ENCODE results near the gene SDC1. TPM values are rescaled to one million over a fixed set of nuclear protein-coding genes. Genes with fewer than 3 reads are reported as not detected.

Gene SDC1
- total RNA-seq, 2 experiments from 2014 or later = 0.10 TPM; not detected in 1

GRCh38 chr2:20173496-20174402 lies 51.2 kb downstream of the SDC1 start:
- Histone ChIP-seq H2AFZ (ENCODE audit: low read length) (no peak overlapping the region), H3K36me3 (ENCODE audit: insufficient read depth, low read length) (no peaks in the 10 kb centered on the region), H3K27ac (ENCODE audit: low read depth, low read length, poor library complexity, severe bottlenecking) (no peak overlapping the region), H4K20me1 (ENCODE audit: insufficient read depth, low read length) (no peaks in the 10 kb centered on the region), H3K4me2 (ENCODE audit: low read length) (no peak overlapping the region), H3K4me1 (ENCODE audit: insufficient read depth, low read length, poor library complexity, severe bottlenecking) (no peaks in the 10 kb centered on the region), H3K79me2 (ENCODE audit: insufficient read depth, low read depth, low read length) (no peaks in the 10 kb centered on the region), H3K4me3 (ENCODE audit: low read depth, low read length, poor library complexity, severe bottlenecking) (no peak overlapping the region), H3K9me2 (ENCODE audit: insufficient read depth, low read length) (no peaks in the 10 kb centered on the region), H3K9me3 (ENCODE audit: low read length) (no peaks in the 10 kb centered on the region)
- intact Hi-C loops (cut with micrococcal nuclease; ENCODE audit: unreplicated experiment) = no loop called here
- CTCF ChIA-PET (ENCODE audit: unreplicated experiment) = no interaction called here
- DNase-seq (ENCODE audit: low spot score) = no peak
- POLR2A ChIA-PET = no interaction called here
- TF ChIP-seq CTCF (conservative IDR thresholded peaks at IDR 0.05; ENCODE audit: low read length) = no peak
- no peak for TF ChIP-seq EZH2phosphoT487 (IDR thresholded peaks at IDR 0.05; ENCODE audit: borderline replicate concordance, low read depth, low read length)
- BruUV-seq (replicated peaks) = no TSS peak

GRCh38 chr2:20173064-20173463 lies 51.9 kb downstream of the SDC1 start:
- CTCF ChIA-PET (ENCODE audit: unreplicated experiment) = no interaction called here
- Histone ChIP-seq H3K9me2 (ENCODE audit: insufficient read depth, low read length) (no peaks in the 10 kb centered on the region), H3K4me1 (ENCODE audit: insufficient read depth, low read length, poor library complexity, severe bottlenecking) (no peaks in the 10 kb centered on the region)

More at GRCh38 chr2:20173064-20173463, 51.9 kb downstream of the SDC1 start:
- POLR2A ChIA-PET = no interaction called here
- H4K20me1 ChIP-seq (ENCODE audit: insufficient read depth, low read length) = no peaks in the 10 kb centered on the region
- BruUV-seq (replicated peaks) = no TSS peak
- no peak overlapping the region for H3K4me3 ChIP-seq (ENCODE audit: low read depth, low read length, poor library complexity, severe bottlenecking)
- no peak overlapping the region for H3K4me2 ChIP-seq (ENCODE audit: low read length)
- intact Hi-C loops (cut with micrococcal nuclease; ENCODE audit: unreplicated experiment) = no loop called here
- no peak for DNase-seq (ENCODE audit: low spot score)
- H3K79me2 ChIP-seq (ENCODE audit: insufficient read depth, low read depth, low read length) = no peaks in the 10 kb centered on the region
- TF ChIP-seq CTCF (conservative IDR thresholded peaks at IDR 0.05; ENCODE audit: low read length) = no peak
- no peak for TF ChIP-seq EZH2phosphoT487 (IDR thresholded peaks at IDR 0.05; ENCODE audit: borderline replicate concordance, low read depth, low read length)
- H2AFZ ChIP-seq (ENCODE audit: low read length) = no peak overlapping the region
- no peak overlapping the region for H3K27ac ChIP-seq (ENCODE audit: low read depth, low read length, poor library complexity, severe bottlenecking)
- H3K9me3 ChIP-seq (ENCODE audit: low read length) = no peaks in the 10 kb centered on the region
- H3K36me3 ChIP-seq (ENCODE audit: insufficient read depth, low read length) = no peaks in the 10 kb centered on the region
